Fibroblast of skin of left biceps (primary cell): Measurements from ENCODE around the gene NPY4R2.
"Not testable (repeated sequence)": the region's sequence is repeated elsewhere in the genome, so short reads cannot be mapped to it uniquely, and the experiment has no call there.

Experiments
- DNase-seq, 2 experiments: peaks; one replicate each; pipeline ENCODE4 v3.0.0-alpha.2; 2013; ENCODE audit warnings: low read depth in 2 of 2

NPY4R2 gene

GRCh38 chr10:47918475-47918874, at the start of gene NPY4R2:
TSS of gene NPY4R2 (plus strand) at chr10:47918662. CDS start at chr10:47921988, 3,326 bp downstream.
- not testable (repeated sequence) for DNase-seq

- not testable (repeated sequence) for DNase-seq
Measured at GRCh38 chr10:47870887-47871286, 47.6 kb upstream of the NPY4R2 start.

GRCh38 chr10:47871485-47872180, 46.8 kb upstream of the NPY4R2 start:
- not testable (repeated sequence) for DNase-seq

DNA sequence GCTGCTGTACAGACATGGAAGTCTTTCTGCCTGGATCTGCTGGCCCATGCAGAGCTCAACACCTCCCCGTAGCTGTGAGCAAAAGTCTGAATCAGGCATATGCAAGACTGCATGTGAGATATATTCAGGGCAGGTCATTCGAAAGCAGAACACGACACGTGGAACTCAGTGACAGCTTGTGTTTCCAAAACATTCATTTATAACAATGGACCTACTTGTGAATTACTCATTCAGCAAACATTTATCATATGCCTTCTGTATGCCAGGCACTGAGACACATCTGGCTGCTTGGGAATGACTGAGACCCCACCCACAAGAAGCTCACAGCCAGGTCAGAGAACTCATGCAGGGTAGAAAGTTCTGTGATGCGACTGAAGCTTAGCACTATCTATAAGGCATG, 46.2 kb upstream of the NPY4R2 start:
- not testable (repeated sequence) for DNase-seq

- not testable (repeated sequence) for DNase-seq
Measured at GRCh38 chr10:47884239-47884638, 34.2 kb upstream of the NPY4R2 start.

DNA sequence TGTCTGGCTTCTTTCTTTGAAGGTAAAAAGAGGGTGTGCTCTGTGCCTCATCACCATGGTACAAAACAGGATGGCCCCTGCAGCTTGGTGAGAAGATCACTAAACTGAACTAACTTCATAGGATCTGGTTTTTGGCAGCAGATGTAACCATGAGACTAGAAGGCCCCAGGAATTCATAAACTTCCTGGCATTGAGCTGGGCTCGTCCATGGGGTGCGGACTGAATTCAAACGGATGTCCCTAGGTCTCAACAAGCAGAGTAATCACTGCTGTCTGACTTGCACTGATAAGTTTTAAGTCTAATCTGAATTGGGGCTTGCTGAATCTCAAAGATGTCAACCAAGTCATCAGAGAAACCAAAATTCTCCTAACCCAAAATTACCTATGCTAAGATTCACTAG, 33.5 kb upstream of the NPY4R2 start:
- DNase-seq, result not testable (repeated sequence)

GRCh38 chr10:47886356-47886755, 32.1 kb upstream of the NPY4R2 start:
- DNase-seq, result not testable (repeated sequence)

DNA sequence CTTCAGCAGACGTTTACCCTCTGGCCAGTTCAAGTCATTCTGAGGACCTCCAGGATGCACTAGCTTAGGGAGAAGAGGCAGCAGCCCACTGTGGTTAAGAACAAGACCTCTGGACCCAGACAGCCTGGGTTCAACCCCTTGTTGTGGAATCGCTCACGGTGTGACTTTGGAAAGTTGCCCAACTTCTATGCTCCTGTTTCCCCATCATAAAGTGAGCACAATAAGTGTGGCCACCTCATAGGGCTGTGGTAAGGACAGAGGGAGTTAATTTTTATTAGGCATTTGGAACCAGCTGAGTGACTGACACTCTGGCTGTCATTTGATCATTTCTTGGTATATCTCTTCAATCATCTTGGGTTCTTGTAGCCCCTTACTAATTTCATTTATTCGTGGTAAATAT, 31.6 kb upstream of the NPY4R2 start:
- DNase-seq, result not testable (repeated sequence)

- DNase-seq, result not testable (repeated sequence)
Measured at GRCh38 chr10:47890737-47891136, 27.7 kb upstream of the NPY4R2 start.

- not testable (repeated sequence) for DNase-seq
Measured at GRCh38 chr10:47892494-47893261, 25.8 kb upstream of the NPY4R2 start.

DNA sequence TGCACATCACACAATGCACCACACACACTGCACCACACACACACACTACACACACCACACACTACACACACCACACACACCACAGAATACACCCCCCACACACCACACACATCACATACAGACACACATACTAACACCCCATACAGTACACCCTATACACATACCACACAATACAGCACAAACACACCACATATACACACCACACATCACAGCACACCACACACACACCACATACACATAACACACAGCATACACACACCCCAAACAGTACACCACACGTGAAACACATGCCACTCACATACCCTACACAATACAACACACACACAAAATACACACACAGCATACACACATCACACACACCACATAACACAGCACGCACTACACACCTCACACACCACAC, 23.9 kb upstream of the NPY4R2 start:
- not testable (repeated sequence) for DNase-seq

DNA sequence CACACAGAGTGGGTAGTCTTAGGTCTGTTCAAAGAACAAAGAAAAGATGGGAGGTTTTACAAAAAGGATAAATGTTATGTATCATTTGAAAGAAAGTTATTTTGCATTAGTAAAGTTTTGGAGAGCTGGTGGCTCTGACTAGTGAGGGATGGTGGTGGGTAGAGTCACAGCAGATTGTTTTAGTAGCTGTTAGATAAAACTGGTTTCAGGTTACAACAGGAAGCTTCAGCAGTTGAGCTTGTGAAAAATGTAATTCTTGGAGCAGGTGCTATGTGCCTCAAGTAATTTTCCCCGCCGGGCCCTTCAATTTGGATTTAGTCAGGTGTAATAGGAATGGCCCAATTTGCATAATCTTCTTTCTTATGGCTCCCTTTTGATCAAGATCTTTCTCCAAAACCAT, 20.6 kb upstream of the NPY4R2 start:
- DNase-seq, result not testable (repeated sequence)

- not testable (repeated sequence) for DNase-seq
Measured at GRCh38 chr10:47909333-47909732, 9.1 kb upstream of the NPY4R2 start.

DNA sequence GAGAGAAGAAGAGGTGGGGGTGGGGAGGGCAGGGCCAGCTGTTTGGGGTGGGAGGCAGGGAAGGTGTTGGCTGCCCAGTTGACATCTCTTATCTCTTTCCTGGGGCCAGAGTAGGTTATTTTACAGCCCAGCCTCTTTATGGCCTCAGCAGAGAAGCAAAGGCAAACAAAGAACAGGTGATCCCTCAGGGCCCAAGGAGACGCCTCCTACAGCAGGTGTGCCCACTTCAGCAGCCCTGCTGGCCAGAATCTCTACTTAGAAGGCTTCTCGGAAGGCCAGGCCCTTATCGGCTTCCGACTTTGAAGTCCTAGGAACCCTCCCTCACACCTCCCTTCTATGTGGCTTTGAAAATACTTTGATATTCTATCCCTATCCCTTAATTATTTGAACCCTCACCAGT, 8.0 kb upstream of the NPY4R2 start:
- not testable (repeated sequence) for DNase-seq

DNA sequence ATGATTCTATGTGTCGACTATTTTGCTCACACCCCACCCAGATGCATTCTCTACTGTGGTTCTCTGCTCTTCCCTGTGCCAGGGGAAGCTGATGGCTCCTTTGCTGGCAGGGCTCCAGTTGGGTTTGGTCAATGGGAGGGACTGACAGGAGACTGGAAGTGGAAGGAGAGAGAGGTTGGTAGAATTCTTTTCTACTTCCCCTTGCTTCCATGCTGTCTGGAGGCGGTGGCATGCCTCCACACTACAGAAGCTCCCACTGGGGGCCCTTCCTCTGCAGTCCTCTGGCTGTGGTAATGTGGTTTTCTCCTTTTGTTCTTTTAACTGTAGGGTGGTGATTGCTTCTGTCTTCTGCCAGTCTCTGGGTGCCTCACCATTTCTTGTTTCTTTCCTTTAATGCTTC, 4.4 kb upstream of the NPY4R2 start:
- DNase-seq, result not testable (repeated sequence)

DNA sequence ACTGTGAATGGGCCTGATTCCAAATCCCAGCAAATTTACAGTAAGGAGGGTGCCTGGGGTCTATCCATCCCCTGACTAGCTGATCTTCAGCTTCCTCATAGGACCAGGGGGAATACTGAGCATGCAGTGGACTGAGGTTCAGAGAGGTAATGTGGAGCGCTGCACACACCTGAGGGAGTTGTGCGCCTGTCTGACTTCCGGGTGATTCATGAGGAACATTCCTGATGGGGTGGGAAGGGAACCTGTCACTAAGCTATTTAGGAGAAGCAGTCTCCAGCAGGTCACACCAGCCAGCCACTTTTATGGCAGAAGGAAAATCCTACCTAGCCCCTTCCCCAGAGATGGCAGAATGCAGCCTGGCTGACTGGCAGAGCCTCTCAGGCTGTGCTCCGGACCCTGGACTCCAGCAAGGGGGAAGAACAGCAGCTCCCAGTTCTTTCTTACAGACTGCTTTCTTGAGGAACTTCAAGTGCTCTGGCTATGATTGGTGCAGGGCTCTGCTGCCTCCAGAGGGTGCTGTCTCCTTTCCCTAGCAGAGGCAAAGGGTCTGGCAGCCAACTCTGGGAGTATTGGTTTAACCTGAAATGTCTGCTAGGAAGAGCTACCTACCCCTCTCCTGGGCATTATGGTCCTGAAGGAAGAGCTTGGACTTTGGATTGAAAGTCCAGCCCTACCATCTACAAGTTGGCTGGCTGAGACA, 2.5 kb upstream of the NPY4R2 start:
- not testable (repeated sequence) for DNase-seq

DNA sequence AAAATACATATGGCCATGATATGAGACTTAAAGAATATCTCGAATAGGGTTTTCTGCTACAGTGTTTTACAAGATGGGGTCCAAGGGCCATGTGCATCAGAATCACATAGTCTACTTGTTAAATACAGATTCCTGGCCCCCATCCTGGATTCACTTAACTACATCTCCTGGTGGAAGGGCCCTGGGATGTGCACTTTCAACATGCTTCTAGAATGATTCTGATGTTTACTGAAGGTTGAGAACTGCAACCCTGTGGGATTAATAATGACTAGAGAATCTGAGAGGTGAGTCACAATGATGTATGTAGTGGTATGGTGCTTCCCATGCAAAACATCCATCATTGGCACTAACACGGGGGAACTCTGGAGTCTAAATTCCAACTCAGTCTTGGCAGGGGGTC, 2.1 kb downstream of the NPY4R2 start:
- DNase-seq, result peak; percentile 5 to 10

DNA sequence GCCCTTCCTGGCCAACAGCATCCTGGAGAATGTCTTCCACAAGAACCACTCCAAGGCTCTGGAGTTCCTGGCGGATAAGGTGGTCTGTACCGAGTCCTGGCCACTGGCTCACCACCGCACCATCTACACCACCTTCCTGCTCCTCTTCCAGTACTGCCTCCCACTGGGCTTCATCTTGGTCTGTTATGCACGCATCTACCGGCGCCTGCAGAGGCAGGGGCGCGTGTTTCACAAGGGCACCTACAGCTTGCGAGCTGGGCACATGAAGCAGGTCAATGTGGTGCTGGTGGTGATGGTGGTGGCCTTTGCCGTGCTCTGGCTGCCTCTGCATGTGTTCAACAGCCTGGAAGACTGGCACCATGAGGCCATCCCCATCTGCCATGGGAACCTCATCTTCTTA, 4.0 kb downstream of the NPY4R2 start:
- DNase-seq, result not testable (repeated sequence)

GRCh38 chr10:47924628-47925027, 6.2 kb downstream of the NPY4R2 start:
- not testable (repeated sequence) for DNase-seq

DNA sequence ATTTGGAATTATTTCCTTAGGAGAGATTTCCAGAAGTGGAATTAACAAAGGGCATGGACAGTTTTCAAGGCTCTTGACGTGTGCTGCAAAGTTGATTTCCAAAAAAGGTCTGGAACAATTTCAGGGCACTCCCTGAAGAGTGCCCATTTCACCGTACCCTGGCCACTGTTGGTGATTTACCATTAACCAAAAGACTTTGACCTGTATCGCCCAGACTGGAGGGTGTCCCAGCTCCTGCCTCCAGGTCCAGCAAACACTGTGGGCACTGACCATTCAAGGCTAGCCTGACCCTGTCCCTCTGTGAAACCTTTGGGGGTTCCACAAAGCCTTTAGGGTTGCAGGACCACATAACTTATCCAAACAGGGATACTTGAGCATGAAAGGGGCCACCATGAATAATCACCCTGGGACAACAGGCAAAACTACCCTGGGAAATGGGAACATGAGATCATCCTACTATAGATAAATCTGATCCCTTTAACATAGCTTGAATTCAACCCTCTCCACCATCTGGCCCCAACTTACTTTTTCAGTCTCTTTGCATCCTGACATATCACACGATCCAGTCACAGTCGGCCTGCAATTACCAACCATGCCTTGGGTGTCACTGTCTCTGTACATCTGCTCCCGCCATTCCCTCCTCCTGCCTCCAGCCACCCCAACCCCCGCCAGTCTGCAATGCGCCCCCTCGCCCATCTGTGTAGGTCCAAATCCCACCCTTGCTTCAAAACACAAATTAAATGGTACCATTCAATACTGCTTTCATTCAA, 8.9 kb downstream of the NPY4R2 start:
- DNase-seq, result not testable (repeated sequence)

DNA sequence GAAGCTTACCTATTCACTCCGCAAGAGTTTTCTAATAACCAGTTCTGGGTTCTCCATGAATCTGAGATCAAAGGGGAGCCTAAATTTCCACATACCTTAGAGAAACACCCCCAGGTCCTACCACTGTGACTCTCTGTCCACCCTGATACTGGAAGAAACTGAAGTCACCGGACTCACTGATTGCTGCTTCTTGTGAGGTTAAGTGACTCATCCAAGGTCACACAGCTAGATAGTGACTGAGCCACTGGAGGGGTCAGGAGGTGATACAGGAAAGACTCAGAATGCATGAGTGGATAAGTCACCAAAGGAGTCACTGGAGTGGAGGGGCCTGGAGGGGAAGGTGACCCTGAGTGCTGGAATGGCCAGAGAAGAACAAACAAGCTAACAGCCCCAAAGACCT, 9.8 kb downstream of the NPY4R2 start:
- not testable (repeated sequence) for DNase-seq

GRCh38 chr10:47932824-47933223, 14.4 kb downstream of the NPY4R2 start:
- DNase-seq, result not testable (repeated sequence)
